GM21786 (cell line): Measurements from ENCODE around the gene MAPT.
A peak's percentile ranks its signal among the peaks of the same experiment; 100 is the strongest.

Source experiments
- ATAC-seq: cut with Tn5 transposase; IDR thresholded peaks from one replicate; pipeline ENCODE4 v1.9.1; 2021; ENCODE audit not compliant: unreplicated experiment

The MAPT gene

GRCh38 chr17:45894022-45894784 is at the start of gene MAPT:
Gene MAPT, plus strand, starts transcription at chr17:45894554. Its CDS starts 67,784 bp downstream, at chr17:45962338.
- peak; percentile 65 for ATAC-seq

- no peak for ATAC-seq
These were observed 49.5 kb upstream of the MAPT start, which contains the start of gene SPPL2C for GRCh38 chr17:45844695-45845375. Gene SPPL2C, plus strand, starts transcription at chr17:45844881. Its CDS starts 26 bp downstream, at chr17:45844907.

- no peak for ATAC-seq
These were observed 48.8 kb upstream of the MAPT start for GRCh38 chr17:45845376-45846185.

GRCh38 chr17:45846223-45846622 is 48.1 kb upstream of the MAPT start:
- no peak for ATAC-seq

GRCh38 chr17:45846646-45847045 is 47.7 kb upstream of the MAPT start:
- ATAC-seq, result no peak

GRCh38 chr17:45847101-45847500 is 47.3 kb upstream of the MAPT start:
- ATAC-seq, result no peak

GRCh38 chr17:45847747-45848146 is 46.6 kb upstream of the MAPT start:
- no peak for ATAC-seq

GRCh38 chr17:45848405-45848804 is 45.9 kb upstream of the MAPT start:
- ATAC-seq, result no peak

- no peak for ATAC-seq
These were observed 45.4 kb upstream of the MAPT start for GRCh38 chr17:45848868-45849535.

GRCh38 chr17:45849536-45849990 is 44.8 kb upstream of the MAPT start:
- ATAC-seq, result no peak

- no peak for ATAC-seq
These were observed 44.3 kb upstream of the MAPT start for GRCh38 chr17:45850011-45850410.

- no peak for ATAC-seq
These were observed 43.9 kb upstream of the MAPT start for GRCh38 chr17:45850468-45850867.

GRCh38 chr17:45851022-45851421 is 43.3 kb upstream of the MAPT start:
- ATAC-seq, result no peak

- ATAC-seq, result no peak
These were observed 42.9 kb upstream of the MAPT start for GRCh38 chr17:45851464-45851863.

GRCh38 chr17:45851873-45852272 is 42.5 kb upstream of the MAPT start:
- ATAC-seq, result no peak

- no peak for ATAC-seq
These were observed 41.6 kb upstream of the MAPT start for GRCh38 chr17:45852535-45853297.

GRCh38 chr17:45854209-45854608 is 40.1 kb upstream of the MAPT start:
- no peak for ATAC-seq

GRCh38 chr17:45855691-45856336 is 38.5 kb upstream of the MAPT start:
- no peak for ATAC-seq

GRCh38 chr17:45857977-45858708 is 36.2 kb upstream of the MAPT start:
- no peak for ATAC-seq
